Left lung (tissue), 10 donors: Measurements from ENCODE around the gene DEGS2. TPM values are rescaled to one million over a fixed set of nuclear protein-coding genes. Genes with fewer than 3 reads are reported as not detected.
A peak's percentile ranks its signal among the peaks of the same experiment; 100 is the strongest.

Source experiments
- ATAC-seq: fragments of 200-7000 bp; cut with Tn5 transposase; one replicate; pipeline ENCODE4 v1.9.1; 2020; ENCODE audit warnings: moderate library complexity
- DNase-seq, 4 donors: peaks; one replicate each; pipeline ENCODE4 v3.0.0-alpha.2; 2013 to 2020
- H3K27ac ChIP-seq, 2 donors: fragments of 200-600 bp; sonication (generic) in 1 of 2; one replicate each; pipeline versions ENCODE4 v1.5.0 to v1.8.0; 2020 to 2021
- H3K27me3 ChIP-seq, 2 donors: fragments of 200-600 bp; sonication (generic) in 1 of 2; one replicate each; pipeline versions ENCODE4 v1.5.0 to v1.8.0; 2020 to 2021
- H3K36me3 ChIP-seq, 2 donors: fragments of 200-600 bp; sonication (generic) in 1 of 2; one replicate each; pipeline versions ENCODE4 v1.5.0 to v1.8.0; 2020 to 2021
- H3K4me1 ChIP-seq, 2 donors: fragments of 200-600 bp; one replicate each; pipeline ENCODE4 v1.8.0; 2021
- H3K4me3 ChIP-seq, 2 donors: fragments of 200-600 bp; sonication (generic) in 1 of 2; one replicate each; pipeline versions ENCODE4 v1.5.0 to v1.8.0; 2020 to 2021; ENCODE audit warnings: mild to moderate bottlenecking in 1 of 2
- H3K9me3 ChIP-seq, 2 donors: fragments of 200-600 bp; sonication (generic) in 1 of 2; one replicate each; pipeline versions ENCODE4 v1.5.0 to v1.8.0; 2020 to 2021
- intact Hi-C, 2 donors: fragments of 100-400 bp; cut with DNase I; formaldehyde crosslinking; loops; one replicate each; pipeline versions ENCODE4 v1.11.2 to v1.14.2; 2022
- polyA plus RNA-seq, 6 donors: library from polyadenylated mRNA; unstranded; fragments of 120-200 nt; gene quantifications; one replicate each; pipeline ENCODE4 v1.2.1, GENCODE V29; 2013; ENCODE audit not compliant: insufficient read length in 6 of 6
- total RNA-seq, 2 donors: library from RNA; stranded (reverse); fragmentation: NEBNext Ultra II Directional; extraction: Animal tissue kit (Norgen Biotek cat#: 25700); gene quantifications; one replicate each; pipeline ENCODE4 v1.2.1, GENCODE V29; 2021
- TF ChIP-seq, protein P1 (sequence below), 2 donors: fragments of 200-600 bp; sonication (generic) in 1 of 2; IDR thresholded peaks; one replicate each; pipeline versions ENCODE4 v1.5.0 to v1.8.0; 2021; ENCODE audit warnings: antibody characterized with exemption in 2 of 2
- donor health status: DM: no; HTN: yes; CAD: no.
- donor health status: DM: no; HTN: no; CAD: no.

The DEGS2 gene
- total and polyA plus RNA-seq, 8 donors = 2.0 to 8.3 (median 5.6) TPM

- Histone ChIP-seq H3K4me1 (peaks cover 4 to 52% of the 10 kb centered on the region in 2 donors), H3K27ac (no peak overlapping the region), H3K4me3 (no peak overlapping the region), H3K9me3 (no peaks in the 10 kb centered on the region), H3K36me3 (peaks cover 0 to 8% of the 10 kb centered on the region in 2 donors), H3K27me3 (no peaks in the 10 kb centered on the region)
- TF ChIP-seq, protein P1, sequence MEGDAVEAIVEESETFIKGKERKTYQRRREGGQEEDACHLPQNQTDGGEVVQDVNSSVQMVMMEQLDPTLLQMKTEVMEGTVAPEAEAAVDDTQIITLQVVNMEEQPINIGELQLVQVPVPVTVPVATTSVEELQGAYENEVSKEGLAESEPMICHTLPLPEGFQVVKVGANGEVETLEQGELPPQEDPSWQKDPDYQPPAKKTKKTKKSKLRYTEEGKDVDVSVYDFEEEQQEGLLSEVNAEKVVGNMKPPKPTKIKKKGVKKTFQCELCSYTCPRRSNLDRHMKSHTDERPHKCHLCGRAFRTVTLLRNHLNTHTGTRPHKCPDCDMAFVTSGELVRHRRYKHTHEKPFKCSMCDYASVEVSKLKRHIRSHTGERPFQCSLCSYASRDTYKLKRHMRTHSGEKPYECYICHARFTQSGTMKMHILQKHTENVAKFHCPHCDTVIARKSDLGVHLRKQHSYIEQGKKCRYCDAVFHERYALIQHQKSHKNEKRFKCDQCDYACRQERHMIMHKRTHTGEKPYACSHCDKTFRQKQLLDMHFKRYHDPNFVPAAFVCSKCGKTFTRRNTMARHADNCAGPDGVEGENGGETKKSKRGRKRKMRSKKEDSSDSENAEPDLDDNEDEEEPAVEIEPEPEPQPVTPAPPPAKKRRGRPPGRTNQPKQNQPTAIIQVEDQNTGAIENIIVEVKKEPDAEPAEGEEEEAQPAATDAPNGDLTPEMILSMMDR (IDR thresholded peaks at IDR 0.05) = no peak
- DNase-seq (peak in 1 of 4 donors; percentile 83), ATAC-seq (no peak)
- intact Hi-C loops = no loop called here
Observed at GRCh38 chr14:100147181-100147631, 12.2 kb downstream of the DEGS2 start.

GRCh38 chr14:100146531-100147091, 12.8 kb downstream of the DEGS2 start:
- Histone ChIP-seq H3K9me3 (no peaks in the 10 kb centered on the region), H3K27ac (no peak overlapping the region), H3K4me3 (no peak overlapping the region), H3K4me1 (peaks cover 4 to 55% of the 10 kb centered on the region in 2 donors), H3K36me3 (peaks cover 0 to 13% of the 10 kb centered on the region in 2 donors), H3K27me3 (no peaks in the 10 kb centered on the region)
- ATAC-seq (no peak), DNase-seq (peak in 1 of 4 donors; percentile 77)
- intact Hi-C loops = no loop called here
- TF ChIP-seq, protein P1 (IDR thresholded peaks at IDR 0.05) = no peak

GRCh38 chr14:100145682-100146464, 13.6 kb downstream of the DEGS2 start:
- DNase-seq (peak in 1 of 4 donors; percentile 74), ATAC-seq (no peak)
- no peak overlapping the region for H3K4me3 ChIP-seq
- intact Hi-C loops = no loop called here
- H3K27ac ChIP-seq = peak overlapping the region in 1 of 2 donors; percentile 63
- TF ChIP-seq, protein P1 (IDR thresholded peaks at IDR 0.05) = no peak
- no peaks in the 10 kb centered on the region for H3K9me3 ChIP-seq
- peaks cover 0 to 19% of the 10 kb centered on the region in 2 donors for H3K36me3 ChIP-seq
- no peaks in the 10 kb centered on the region for H3K27me3 ChIP-seq
- peaks cover 4 to 62% of the 10 kb centered on the region in 2 donors for H3K4me1 ChIP-seq

DNA sequence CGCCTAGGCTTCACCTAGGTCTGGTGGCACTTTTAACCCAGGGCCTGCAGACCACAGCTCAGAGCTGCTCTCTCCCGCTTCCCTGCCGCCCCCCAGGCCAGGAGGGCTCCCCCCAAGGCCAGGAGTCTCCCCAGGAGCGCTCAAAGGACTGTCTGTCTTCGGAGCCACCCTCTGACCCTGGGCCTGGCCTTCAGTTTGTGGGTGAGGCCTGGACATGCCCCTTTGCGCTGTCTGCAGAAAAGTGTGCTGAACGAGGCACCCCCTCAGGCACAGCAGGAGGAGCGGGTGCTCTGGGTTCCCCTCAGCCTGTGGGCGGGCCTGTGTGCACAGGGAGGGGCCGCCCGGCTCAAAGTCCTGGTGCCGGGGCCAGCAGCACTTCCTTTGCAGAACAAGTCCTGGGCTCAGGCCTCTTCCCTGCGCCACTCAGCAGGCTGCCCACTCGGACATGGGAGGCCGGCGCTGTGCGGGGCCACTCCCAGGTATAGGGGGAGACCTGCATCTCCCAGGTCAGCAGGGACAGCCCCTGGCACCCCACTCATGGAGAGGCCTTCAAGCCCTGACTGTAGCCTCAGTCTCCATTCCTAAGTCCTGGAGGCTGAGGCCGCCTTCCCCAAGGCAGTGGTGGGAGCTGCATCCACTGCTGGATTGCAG, 14.3 kb downstream of the DEGS2 start:
- TF ChIP-seq, protein P1 (IDR thresholded peaks at IDR 0.05) = no peak
- intact Hi-C loops = no loop called here
- DNase-seq = no peak
- Histone ChIP-seq H3K36me3 (peaks cover 0 to 19% of the 10 kb centered on the region in 2 donors), H3K9me3 (no peaks in the 10 kb centered on the region), H3K4me3 (no peak overlapping the region), H3K27ac (peak overlapping the region in 1 of 2 donors; percentile 63), H3K4me1 (peaks cover 0 to 63% of the 10 kb centered on the region in 2 donors), H3K27me3 (no peaks in the 10 kb centered on the region)
- peak; percentile 25 for ATAC-seq

DNA sequence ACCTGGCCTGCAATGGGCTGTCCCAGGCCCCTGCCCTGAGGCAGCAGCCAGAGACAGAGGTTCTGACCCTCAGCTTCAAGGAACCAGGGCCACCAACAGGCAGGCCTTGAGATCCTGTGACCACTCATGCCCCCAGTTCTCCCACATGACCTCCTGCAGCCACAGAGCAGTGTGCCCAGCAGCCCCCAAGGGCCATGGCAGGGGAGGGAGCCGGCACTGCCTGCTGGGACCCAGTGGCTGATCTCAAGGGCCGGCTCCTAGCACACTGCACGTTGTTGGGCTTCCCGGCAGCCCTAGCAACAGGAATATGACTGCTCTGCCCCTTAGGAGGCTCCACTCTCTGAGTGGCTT, 14.8 kb downstream of the DEGS2 start:
- Histone ChIP-seq H3K4me3 (no peak overlapping the region), H3K4me1 (peaks cover 0 to 63% of the 10 kb centered on the region in 2 donors), H3K27me3 (no peaks in the 10 kb centered on the region), H3K36me3 (peaks cover 0 to 19% of the 10 kb centered on the region in 2 donors), H3K9me3 (no peaks in the 10 kb centered on the region), H3K27ac (peak overlapping the region in 1 of 2 donors; percentile 63)
- intact Hi-C loops = no loop called here
- no peak for ATAC-seq
- no peak for DNase-seq
- TF ChIP-seq, protein P1 (IDR thresholded peaks at IDR 0.05) = no peak
